Endothelial cell (in vitro differentiated cells): ENCODE results near the gene MORF4L1. TPM values are rescaled to one million over a fixed set of nuclear protein-coding genes. Genes with fewer than 3 reads are reported as not detected.
"Not testable (repeated sequence)": the region's sequence is repeated elsewhere in the genome, so short reads cannot be mapped to it uniquely, and the experiment has no call there.

Source experiments
- DNase-seq: peaks from one replicate; pipeline ENCODE4 v3.0.0; 2021; ENCODE audit warnings: low spot score
- H3K27ac Mint-ChIP-seq: one replicate; pipeline ENCODE4 v1.8.0; 2021; ENCODE audit warnings: mixed read lengths, inconsistent platforms; ENCODE audit not compliant: unreplicated experiment
- H3K27me3 Mint-ChIP-seq: one replicate; pipeline ENCODE4 v1.8.0; 2021; ENCODE audit warnings: mild to moderate bottlenecking, moderate library complexity, mixed read lengths, inconsistent platforms; ENCODE audit not compliant: unreplicated experiment
- H3K36me3 Mint-ChIP-seq: one replicate; pipeline ENCODE4 v1.8.0; 2021; ENCODE audit warnings: mild to moderate bottlenecking, low read depth, mixed read lengths, inconsistent platforms; ENCODE audit not compliant: unreplicated experiment
- H3K4me1 Mint-ChIP-seq: one replicate; pipeline ENCODE4 v1.8.0; 2021; ENCODE audit warnings: mild to moderate bottlenecking, mixed read lengths, inconsistent platforms; ENCODE audit not compliant: unreplicated experiment
- H3K4me3 Mint-ChIP-seq: one replicate; pipeline ENCODE4 v1.8.0; 2021; ENCODE audit warnings: mild to moderate bottlenecking, mixed read lengths, inconsistent platforms; ENCODE audit not compliant: unreplicated experiment
- H3K9me3 Mint-ChIP-seq: one replicate; pipeline ENCODE4 v1.8.0; 2021; ENCODE audit warnings: mixed read lengths, inconsistent platforms; ENCODE audit not compliant: unreplicated experiment
- CTCF ChIP-seq: fragments of 200-600 bp; sonication (generic); IDR thresholded peaks from one replicate; pipeline ENCODE4 v1.5.0; 2021; ENCODE audit warnings: antibody characterized with exemption; ENCODE audit not compliant: unreplicated experiment
- total RNA-seq: library from RNA; stranded (reverse); fragmentation: NEBNext Ultra II Directional; extraction: Animal tissue kit (Norgen Biotek cat#: 25700); gene quantifications from one replicate; pipeline ENCODE4 v1.2.1, GENCODE V29; 2021; ENCODE audit not compliant: unreplicated experiment

MORF4L1 gene
- total RNA-seq, 1 donor from 2014 or later: 347 TPM

DNA sequence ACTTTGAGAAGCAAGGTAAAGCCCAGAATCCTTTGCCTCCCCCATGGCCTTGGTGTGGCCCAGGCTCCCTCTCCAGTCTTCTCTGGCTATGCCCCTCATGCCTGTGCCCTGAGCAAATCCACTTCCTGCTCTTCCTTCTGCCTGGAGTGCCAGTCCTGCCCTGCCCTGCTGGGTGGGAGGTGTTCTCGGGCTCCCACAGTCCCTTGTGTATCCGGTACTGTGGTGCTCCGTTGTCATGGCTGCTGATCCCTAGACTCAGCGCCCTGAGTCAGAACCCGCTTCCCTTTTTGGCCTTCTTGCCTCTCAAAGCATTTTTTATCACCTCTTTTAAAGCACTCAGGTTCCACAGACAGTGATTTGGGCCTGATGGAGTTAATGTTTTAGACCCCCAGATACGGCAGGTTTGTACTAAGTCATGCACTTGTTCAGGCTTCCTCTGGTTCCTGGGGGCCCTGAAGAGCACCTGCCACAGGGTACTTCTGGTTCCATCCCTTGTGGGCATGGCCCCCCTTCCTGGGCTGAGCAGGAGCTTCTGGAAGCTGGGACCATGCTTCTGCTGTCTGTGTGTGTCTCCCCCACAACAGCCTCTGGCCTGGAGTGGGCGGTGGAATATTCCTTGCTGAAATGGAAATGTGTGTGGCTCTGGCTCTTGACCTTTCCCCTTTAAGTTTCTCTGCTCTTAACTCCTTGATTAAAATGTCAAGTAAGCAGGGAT, 31.9 kb upstream of the MORF4L1 start:
- no peaks in the 10 kb centered on the region for H3K9me3 Mint-ChIP-seq
- no peak overlapping the region for H3K27ac Mint-ChIP-seq
- H3K36me3 Mint-ChIP-seq: no peaks in the 10 kb centered on the region
- H3K4me1 Mint-ChIP-seq: no peaks in the 10 kb centered on the region
- no peak overlapping the region for H3K4me3 Mint-ChIP-seq
- peaks cover 1% of the 10 kb centered on the region for H3K27me3 Mint-ChIP-seq
- TF ChIP-seq CTCF: no peak
- DNase-seq: no peak

DNA sequence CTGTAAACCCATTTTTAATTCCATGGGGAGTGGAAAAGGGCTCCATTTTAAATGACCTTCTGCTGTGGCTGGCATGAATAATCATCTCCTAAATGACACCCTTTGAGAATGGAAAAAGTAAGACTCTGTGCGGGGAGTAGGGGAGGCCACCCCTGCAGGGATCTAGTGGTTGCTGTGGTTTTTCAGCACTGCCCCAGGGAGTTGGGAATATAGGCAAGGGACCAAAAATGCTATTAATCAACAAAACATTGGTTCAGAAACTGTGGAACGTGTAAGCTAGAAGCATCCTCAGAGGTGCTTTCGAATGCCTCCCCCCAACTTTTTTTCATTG, 31.3 kb upstream of the MORF4L1 start:
- TF ChIP-seq CTCF: no peak
- H3K4me3 Mint-ChIP-seq: no peak overlapping the region
- H3K9me3 Mint-ChIP-seq: no peaks in the 10 kb centered on the region
- H3K27me3 Mint-ChIP-seq: peaks cover 1% of the 10 kb centered on the region
- no peaks in the 10 kb centered on the region for H3K36me3 Mint-ChIP-seq
- DNase-seq: no peak
- H3K27ac Mint-ChIP-seq: no peak overlapping the region
- H3K4me1 Mint-ChIP-seq: no peaks in the 10 kb centered on the region

DNA sequence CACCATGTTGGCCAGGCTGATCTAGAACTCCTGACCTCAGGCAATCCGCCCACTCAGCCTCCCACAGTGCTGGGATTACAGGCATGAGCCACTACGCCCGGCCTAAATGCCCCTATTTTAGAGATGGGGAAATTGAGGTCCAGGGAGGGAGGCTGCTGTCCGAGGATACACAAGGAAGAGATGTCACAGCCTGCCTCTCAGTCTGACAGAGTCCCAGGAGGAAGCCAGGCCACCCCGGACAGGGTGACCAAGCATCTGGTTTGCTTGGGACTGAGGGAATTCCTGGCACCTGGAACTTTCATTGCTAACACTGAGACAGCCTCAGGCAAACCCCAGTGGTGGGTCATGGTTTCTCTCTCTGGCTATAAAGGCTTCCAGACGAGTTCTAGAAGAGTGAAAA, 30.8 kb upstream of the MORF4L1 start:
- no peak overlapping the region for H3K4me3 Mint-ChIP-seq
- DNase-seq: no peak
- H3K27ac Mint-ChIP-seq: no peak overlapping the region
- no peaks in the 10 kb centered on the region for H3K4me1 Mint-ChIP-seq
- TF ChIP-seq CTCF: no peak
- H3K36me3 Mint-ChIP-seq: no peaks in the 10 kb centered on the region
- no peaks in the 10 kb centered on the region for H3K9me3 Mint-ChIP-seq
- H3K27me3 Mint-ChIP-seq: peaks cover 1% of the 10 kb centered on the region

GRCh38 chr15:78842519-78842918, 30.2 kb upstream of the MORF4L1 start:
- Mint-ChIP-seq H3K4me3 (no peak overlapping the region), H3K4me1 (no peaks in the 10 kb centered on the region), H3K36me3 (no peaks in the 10 kb centered on the region), H3K9me3 (no peaks in the 10 kb centered on the region), H3K27me3 (peaks cover 1% of the 10 kb centered on the region), H3K27ac (no peak overlapping the region)
- DNase-seq: no peak
- no peak for TF ChIP-seq CTCF

DNA sequence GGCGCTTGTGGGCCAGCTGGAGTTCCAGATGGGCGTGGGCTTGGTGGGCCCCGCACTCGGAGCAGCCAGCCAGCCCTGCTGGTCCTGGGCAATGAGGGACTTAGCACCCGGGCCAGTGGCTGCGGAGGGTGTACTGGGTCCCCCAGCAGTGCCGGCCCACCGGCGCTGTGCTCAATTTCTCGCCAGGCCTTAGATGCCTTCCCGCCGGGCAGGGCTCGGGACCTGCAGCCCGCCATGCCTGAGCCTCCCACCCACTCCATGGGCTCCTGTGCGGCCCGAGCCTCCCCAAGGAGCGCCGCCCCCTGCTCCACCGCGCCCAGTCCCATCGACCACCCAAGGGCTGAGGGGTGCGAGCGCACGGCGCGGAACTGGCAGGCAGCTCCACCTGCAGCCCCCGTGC, 25.8 kb upstream of the MORF4L1 start:
- not testable (repeated sequence) for H3K27ac Mint-ChIP-seq, H3K9me3 Mint-ChIP-seq, H3K27me3 Mint-ChIP-seq, H3K36me3 Mint-ChIP-seq, H3K4me3 Mint-ChIP-seq, DNase-seq, H3K4me1 Mint-ChIP-seq

- H3K27ac Mint-ChIP-seq, H3K9me3 Mint-ChIP-seq, H3K27me3 Mint-ChIP-seq, H3K4me1 Mint-ChIP-seq, H3K4me3 Mint-ChIP-seq, H3K36me3 Mint-ChIP-seq, DNase-seq: not testable (repeated sequence)
Observed at GRCh38 chr15:78847387-78847906, 25.2 kb upstream of the MORF4L1 start.
